ENCODE measurements around the gene ACTMAP.

The ACTMAP gene

GRCh38 chr19:40692212-40692551 lies 58.1 kb downstream of the ACTMAP start:
- DNase-seq: no peak

- DNase-seq: no peak
Measured at GRCh38 chr19:40691421-40692211, 58.7 kb downstream of the ACTMAP start.

All from fibroblast of upper back skin (primary cell).